Hematopoietic multipotent progenitor cell (in vitro differentiated cells): ENCODE data around the gene ACOT4. TPM values are rescaled to one million over a fixed set of nuclear protein-coding genes. Genes with fewer than 3 reads are reported as not detected.
"Not testable (repeated sequence)": the region's sequence is repeated elsewhere in the genome, so short reads cannot be mapped to it uniquely, and the experiment has no call there.

Source experiments
- DNase-seq, 3 donors: peaks; one replicate each; pipeline ENCODE4 v3.0.0-alpha.2; 2011 to 2015; ENCODE audit warnings: low read depth in 2 of 3, low spot score in 2 of 3
- total RNA-seq: library from RNA; depleted of rRNA; stranded (reverse); fragments of >200 nt; gene quantifications from one replicate; pipeline ENCODE4 v1.2.3, GENCODE V29; 2012

Gene ACOT4
- total RNA-seq, 1 donor: 1.3 TPM

DNA sequence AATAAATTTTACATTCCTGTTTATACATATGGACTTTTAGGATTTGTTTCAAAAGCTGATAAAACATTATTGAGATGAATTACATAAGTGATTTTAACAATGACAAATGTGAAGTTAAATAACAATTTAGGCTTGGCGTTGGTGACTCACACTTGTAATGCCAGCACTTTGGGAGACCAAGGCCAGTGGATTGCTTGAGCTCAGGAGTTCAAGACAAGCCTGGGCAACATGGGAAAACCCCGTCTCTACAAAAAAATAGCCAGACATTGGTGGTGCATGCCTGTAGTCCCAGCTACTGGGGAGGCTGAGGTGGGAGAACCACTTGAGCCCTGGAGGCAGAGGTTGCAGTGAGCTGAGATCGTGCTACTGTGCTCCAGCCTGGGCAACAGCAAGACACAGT lies 15.3 kb upstream of the ACOT4 start:
- DNase-seq: no peak

DNA sequence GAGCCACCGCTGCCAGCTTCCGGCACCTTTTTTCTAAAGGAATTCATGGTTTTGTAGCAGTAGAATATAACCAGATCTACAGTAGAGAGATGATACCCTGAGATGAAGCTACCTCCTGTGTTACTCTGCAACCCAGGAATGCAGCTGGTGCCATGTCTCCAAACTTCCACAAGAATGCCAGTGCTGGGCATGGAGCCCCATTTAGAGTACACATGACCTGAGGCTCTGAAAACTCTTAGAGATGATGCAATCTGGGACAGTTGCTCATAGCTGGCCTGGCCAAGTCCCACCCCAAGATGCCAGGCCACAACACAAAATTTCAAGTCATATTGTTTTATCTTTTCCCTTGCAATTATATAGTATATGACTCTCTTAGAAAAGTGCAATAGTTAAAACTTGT lies 14.5 kb upstream of the ACOT4 start:
- DNase-seq: not testable (repeated sequence)

DNA sequence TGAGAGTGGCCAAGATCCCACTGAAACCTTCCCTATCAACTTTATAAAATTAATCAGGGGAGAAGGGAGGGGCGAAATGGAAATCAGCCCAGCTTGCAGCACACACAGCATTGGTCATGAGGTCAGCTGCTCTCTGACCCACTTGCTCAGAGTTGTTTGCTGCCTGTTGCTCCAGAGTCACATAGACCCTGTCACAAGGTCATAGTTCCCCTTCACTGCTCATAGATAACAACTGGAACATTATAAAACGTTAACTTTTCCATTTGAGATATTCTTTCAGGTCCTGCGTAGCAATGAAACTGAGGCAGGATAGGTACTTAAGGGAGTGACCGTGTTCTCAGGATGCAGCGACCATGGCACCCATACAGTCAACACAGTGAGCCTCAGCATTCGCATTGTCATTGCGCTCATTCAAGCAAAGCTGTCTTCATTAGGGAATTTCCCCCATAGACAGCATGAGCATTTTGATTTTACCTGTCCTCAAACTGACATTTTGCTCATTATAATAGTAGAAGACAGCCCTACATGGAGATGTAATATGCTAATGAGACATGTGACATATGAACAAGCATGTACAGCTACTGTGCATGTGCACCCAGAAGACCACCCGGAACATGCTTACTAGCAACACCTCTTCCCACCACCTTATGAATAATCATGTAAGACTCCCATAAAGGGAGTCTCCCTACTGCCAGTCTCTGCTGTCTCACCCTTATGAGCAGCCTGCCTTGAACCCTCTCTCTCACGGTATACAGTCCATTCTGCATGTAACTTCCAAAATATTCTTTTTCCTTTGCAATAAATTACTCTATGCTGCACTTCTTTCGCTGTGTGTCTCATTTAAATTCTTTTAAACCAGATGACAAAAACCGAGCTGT lies 9.3 kb upstream of the ACOT4 start:
- DNase-seq: not testable (repeated sequence)

DNA sequence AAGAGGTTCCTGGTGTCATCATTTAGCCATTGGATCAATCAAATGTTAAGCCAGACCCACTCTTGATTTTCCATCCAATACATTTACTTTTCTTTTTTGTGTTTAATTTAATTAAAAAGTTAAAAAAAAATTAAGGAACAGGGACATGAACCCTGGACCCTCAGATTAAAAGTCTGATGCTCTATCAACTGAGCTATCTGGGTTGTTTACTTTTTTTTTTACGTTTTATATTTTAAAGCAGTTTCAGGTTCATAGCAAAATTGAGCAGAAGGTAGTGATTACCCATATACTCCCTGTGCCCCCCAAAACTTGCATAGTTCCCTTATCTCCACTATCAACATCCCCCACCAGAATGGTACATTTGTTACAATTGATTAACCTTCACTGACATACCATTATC lies 3.0 kb upstream of the ACOT4 start:
- no peak for DNase-seq

DNA sequence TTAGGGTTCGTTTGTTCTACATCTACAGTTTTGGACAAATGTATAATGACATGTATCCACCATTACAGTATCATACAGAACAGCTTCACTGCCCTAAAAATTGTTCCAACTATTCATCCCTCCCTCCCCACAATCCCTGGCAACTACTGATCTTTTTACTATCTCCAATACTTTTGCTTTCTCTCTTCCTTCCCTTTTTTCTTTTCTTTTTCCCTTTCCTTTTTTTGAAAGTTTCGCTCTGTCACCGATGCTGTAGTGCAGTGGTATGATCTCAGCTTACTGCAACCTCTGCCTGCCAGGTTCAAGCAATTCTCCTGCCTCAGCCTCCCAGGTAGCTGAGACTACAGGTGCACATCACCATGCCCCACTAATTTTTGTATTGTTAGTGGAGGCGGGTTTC lies 2.6 kb upstream of the ACOT4 start:
- DNase-seq: no peak

DNA sequence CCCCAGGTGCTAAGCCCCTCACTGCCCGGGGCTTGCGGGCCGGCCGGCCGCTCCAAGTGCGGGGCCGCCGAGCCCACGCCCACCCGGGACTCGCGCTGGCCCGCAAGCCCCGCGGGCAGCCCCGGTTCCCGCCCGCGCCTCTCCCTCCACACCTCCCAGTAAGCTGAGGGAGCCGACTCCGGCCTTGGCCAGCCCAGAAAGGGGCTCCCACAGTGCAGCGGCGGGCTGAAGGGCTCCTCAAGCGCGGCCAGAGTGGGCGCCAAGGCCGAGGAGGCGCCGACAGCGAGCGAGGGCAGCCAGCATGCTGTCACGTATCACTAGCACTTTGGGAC lies 1.0 kb upstream of the ACOT4 start:
- DNase-seq: not testable (repeated sequence)

DNA sequence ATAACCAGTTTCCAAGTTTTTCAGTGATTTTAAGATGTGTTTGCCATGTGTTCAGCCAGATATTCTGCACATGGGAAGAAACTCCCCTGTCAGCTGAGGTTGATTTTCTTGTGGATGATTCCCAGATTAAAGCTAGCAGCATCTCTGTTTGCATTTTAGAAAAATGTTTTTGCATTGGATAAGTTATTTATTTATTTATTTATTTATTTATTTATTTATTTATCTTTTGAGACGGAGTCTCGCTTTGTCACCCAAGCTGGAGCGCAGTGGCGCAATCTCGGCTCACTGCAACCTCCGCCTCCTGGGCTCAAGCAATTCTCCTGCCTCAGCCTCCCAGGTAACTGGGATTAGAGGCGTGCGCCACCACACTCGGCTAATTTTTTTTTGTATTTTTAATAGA lies 2.8 kb downstream of the ACOT4 start:
- no peak for DNase-seq

DNA sequence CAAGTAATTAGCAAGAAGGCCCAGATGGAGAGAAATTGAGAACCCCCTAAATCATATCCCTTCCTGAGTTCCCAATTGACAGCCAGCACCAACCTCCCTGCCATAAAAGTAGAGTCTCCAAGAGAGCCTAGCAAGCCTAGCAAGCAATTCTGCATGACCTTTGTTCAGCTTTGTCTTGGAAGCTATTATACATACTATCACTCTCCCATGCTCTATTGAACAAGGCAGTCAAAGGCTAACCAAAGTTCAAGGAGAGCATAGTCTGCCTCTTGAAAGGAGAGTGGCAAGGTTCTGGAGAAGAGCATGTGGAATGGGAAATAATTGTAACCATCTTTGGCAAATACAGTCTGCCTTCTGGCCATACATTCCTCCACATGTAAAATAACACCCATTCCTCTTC lies 7.8 kb downstream of the ACOT4 start:
- DNase-seq: no peak

DNA sequence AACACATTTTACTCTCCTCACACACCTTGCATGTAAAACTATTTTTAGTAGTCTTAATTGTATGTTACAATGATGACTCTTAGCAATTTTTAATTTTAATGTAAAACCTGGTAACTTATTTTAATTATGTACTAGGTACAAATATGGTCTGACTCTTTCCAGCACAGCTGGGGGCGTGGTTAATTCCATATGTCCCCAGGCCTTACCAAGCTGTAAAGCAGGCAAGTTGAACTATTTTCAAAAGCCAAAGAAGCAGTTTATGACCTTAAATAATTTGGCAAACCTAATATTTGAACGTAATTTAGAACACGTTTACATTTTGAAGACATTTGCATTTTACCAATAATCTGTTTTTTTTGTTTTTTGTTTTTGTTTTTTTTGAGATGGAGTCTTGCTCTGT lies 11.3 kb downstream of the ACOT4 start:
- no peak for DNase-seq

DNA sequence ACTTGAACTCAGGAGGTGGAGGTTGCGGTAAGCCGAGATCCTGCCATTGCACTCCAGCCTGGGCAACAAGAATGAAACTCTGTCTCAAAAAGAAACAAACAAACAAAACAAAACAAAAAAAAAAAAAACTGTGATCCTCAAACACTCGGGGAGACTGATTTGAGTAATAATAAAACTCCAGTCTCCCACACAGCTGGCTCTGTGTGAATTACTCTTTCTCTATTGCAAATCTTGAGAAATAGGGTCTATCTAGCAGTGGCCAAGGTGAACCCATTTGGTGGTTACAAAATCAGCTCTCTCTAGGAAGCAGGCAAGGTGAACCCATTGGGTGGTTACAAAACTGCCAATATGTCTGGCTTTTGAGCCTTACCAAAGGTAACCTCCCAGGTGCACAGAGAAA lies 14.6 kb downstream of the ACOT4 start:
- DNase-seq: no peak

DNA sequence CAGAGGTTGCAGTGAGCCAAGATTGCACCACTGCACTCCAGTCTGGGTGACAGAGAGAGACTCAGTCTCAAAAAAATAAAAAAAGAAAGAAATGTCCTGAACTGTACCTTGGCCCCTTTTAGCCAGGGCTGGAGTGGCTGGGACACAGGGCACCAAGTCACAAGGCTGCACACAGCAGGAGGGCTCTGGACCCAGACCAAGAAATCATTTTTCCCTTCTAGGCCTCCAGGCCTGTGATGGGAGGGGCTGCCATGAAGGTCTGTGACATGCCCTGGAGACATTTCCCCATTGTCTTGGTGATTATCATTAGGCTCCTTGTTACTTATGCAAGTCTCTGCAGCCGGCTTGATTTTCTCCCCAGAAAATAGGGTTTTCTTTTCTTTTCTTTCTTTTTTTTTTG lies 15.6 kb downstream of the ACOT4 start:
- DNase-seq: no peak

DNA sequence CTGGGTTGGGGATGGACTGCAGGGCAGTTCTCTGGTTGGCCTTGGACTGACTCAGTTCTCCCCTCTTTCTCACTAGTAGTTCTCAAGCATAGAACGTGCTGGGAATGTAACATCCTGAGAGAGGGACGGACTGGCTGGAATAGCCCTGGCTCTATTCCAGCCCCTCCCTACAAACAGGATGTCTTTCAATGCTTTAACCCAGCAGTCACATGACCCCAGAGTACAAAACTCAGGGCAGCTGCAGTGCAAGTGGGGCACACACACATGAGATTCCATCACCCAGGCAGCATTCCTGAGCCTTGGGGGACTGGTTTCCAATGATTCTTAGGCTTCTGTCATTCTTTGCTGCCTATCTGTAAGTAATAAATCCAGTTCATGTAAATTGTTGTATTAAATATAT lies 19.0 kb downstream of the ACOT4 start:
- DNase-seq: no peak

DNA sequence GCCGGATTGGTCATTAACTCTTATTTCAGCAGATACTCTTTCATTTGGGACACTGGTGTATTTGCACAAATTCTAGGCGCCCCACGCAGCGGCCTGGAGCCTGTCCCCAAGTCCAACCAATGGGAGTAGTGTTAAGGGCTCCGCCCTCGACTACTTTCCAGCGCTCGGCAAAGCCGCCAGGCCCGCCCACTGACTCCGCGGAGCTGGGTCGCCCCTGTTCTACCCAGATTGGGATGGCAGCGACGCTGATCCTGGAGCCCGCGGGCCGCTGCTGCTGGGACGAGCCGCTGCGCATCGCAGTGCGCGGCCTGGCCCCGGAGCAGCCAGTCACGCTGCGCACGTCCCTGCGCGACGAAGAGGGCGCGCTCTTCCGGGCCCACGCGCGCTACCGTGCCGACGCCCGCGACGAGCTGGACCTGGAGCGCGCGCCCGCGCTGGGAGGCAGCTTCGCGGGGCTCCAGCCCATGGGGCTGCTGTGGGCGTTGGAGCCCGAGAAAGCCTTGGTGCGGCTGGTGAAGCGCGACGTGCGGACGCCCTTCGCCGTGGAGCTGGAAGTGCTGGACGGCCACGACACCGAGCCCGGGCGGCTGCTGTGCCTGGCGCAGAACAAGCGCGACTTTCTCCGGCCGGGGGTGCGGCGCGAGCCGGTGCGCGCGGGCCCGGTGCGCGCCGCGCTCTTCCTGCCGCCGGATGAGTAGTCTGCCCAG lies 20.8 kb downstream of the ACOT4 start, which contains the start of gene ACOT6:
ACOT6 (plus strand) TSS at position 179 of the 707 bp plus-strand sequence; CDS start at position 234, 55 bp downstream.
- peak; percentile 48 to 70 (median 70) for DNase-seq

DNA sequence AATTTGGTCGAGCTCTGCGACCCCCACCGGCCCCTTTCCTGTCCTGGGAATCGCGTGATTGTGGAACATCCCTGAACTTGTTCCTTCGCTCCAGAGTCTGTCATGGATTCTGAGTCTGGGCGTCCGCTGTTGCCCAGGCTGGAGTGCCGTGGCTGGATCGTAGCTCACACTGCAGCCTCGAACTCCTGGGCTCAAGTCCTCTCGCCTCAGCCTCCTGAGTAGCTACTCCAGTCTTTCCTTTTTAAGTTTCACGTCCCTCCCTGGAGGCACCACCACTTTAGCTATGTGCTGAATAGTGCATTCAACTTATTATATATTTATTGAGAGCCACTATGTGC lies 21.3 kb downstream of the ACOT4 start:
- DNase-seq: no peak

DNA sequence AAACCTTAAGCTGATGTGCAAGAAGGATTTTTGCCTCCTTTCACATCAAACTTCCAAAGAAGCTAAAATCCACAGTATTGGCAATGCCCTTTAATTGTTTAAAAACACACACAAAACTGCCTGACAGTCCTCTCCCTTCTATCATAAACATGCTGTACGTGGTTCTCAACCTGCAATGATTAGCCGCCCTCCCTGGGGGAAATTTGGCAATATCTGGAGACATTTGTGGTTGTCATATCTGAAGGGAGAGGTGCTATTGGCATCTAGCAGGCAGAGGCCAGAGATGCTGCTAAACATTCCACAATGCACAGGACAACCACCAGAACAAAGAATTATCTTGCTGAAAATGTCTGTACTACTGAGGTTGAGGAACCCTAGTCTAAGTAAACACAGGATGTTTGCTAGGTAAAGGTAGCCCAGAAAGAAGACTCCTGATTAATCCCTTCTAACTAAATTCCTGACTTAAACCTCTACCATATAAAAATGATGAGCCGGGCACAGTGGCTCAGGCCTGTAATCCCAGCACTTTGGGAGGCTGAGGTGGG lies 21.8 kb downstream of the ACOT4 start:
- no peak for DNase-seq

DNA sequence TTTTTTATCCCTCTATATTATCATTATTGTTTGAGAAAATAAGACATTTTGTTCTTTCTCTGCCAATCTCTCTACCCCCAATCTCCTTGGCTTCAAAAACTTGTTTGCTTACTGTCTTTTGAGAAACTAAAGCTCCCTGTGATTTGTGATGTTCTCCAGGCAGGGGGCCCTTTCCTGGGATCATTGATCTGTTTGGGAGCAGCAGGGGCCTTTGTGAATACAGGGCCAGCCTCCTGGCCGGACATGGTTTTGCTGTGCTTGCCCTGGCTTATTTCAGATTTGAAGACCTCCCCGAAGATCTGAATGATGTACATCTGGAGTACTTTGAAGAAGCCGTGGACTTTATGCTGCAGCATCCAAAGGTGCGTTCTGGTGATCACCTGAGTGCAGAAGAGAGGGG lies 25.2 kb downstream of the ACOT4 start:
- DNase-seq: no peak

DNA sequence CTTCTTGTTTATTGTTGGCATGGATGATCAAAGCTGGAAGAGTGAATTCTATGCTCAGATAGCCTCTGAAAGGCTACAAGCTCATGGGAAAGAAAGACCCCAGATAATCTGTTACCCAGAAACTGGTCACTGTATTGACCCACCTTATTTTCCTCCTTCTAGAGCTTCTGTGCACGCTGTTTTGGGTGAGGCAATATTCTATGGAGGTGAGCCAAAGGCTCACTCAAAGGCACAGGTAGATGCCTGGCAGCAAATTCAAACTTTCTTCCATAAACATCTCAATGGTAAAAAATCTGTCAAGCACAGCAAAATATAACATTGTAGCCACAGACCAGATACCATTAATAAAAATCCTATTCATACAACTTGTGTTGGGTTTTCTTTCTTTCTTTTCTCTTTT lies 27.9 kb downstream of the ACOT4 start:
- no peak for DNase-seq

DNA sequence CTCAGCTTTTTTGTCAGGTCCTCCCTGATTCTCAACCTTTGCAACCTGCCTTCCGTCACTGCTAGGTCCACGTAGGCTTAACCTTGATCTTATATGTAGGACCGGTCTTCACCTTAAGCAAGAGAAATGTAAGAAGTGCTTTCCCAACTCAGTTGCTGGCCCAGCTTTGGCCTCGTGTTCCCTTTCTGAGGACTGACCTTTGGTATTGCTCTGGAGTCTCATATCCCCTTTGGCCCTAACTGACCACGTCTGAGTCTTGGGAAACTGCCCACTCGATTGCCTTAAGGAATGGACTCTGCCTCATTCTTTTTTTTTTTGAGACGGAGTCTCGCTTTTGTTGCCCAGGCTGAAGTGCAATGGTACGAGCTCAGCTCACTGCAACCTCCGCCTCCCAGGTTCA lies 28.6 kb downstream of the ACOT4 start:
- no peak for DNase-seq

DNA sequence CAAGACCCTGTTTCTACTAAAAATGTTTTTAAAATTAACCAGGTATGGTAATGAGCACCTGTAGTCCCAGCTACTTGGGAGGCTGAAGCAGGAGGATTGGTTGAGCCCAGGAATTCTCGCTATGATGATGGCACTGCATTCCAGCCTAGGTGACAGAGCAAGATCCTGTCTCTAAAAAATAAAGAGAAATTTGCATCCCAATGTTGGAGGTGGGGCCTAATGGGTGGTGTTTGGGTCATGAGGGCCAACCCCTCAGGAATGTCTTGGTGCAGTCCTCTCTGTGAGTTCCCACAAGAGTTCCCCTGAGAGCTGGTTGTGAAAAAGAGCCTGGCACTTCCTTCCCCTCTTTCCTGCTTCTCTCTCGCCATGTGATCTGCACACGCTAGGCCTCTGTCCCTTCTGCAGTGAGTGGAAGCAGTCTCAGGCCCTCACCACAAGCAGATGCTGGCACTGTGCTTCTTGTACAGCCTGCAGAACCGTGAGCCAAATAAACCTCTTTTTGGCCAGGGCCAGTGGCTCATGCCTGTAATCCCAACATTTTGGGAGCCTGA lies 31.9 kb downstream of the ACOT4 start:
- DNase-seq: no peak

DNA sequence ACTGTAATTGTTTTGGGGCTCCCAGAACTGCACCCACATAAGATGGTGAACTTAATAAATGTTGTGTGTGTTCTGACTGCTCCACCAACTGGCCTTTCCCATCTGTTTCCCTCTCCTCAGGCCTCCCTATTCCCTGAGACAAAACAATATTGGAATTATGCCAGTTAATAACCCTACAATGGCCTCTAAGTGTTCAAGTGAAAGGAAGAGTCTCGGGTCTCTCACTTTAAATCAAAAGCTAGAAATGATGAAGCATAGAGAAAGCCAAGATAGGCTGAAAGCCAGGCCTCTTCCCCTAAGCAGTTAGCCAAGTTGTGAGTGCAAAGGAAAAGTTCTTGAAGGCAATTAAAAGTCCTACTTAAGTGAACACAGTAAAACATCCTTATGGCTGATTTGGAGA lies 34.0 kb downstream of the ACOT4 start:
- DNase-seq: no peak

DNA sequence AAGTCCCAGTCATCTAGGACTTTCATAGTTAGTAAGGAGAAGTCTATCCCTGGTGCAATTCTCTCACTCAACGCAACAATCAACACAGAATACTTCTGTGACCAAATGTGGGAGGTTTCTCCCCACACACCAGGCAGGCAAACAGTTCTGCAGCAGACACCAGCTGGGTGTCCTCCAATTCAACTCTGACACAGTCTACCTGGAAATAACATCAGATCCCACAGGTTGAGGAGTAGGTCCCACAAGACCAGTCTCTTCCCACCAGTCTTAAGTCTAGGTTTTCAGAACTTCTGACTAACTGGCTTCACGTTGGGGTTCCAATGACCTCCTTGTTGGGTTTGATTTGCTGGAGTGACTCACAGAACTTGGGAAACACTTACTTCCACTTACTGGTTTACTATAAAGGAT lies 35.5 kb downstream of the ACOT4 start:
- DNase-seq: no peak
